Mucosa of descending colon (tissue), 3 donors: ENCODE data around the gene WDTC1. TPM values are rescaled to one million over a fixed set of nuclear protein-coding genes. Genes with fewer than 3 reads are reported as not detected.

Experiments used
- ATAC-seq: fragments of 200-7000 bp; cut with Tn5 transposase; one replicate; pipeline ENCODE4 v1.9.1; 2020; ENCODE audit warnings: mild to moderate bottlenecking, moderate library complexity
- DNase-seq, 3 donors: peaks; one replicate each; pipeline ENCODE4 v3.0.0-alpha.2; 2020
- H3K36me3 ChIP-seq: fragments of 200-600 bp; one replicate; pipeline ENCODE4 v1.8.0; 2021; ENCODE audit warnings: low read depth, mild to moderate bottlenecking
- H3K4me1 ChIP-seq: fragments of 200-600 bp; one replicate; pipeline ENCODE4 v1.8.0; 2021; ENCODE audit warnings: low read depth, mild to moderate bottlenecking
- H3K4me3 ChIP-seq: fragments of 200-600 bp; one replicate; pipeline ENCODE4 v1.8.0; 2021; ENCODE audit warnings: mild to moderate bottlenecking
- H3K9me3 ChIP-seq: fragments of 200-600 bp; one replicate; pipeline ENCODE4 v1.8.0; 2021; ENCODE audit warnings: mild to moderate bottlenecking
- intact Hi-C, 2 donors: fragments of 100-400 bp; cut with DNase I in 1 of 2; cut with micrococcal nuclease in 1 of 2; formaldehyde crosslinking; loops; one replicate each; pipeline versions ENCODE4 v1.11.0 to v1.11.1; 2022; cut with DNase I, micrococcal nuclease
- total RNA-seq, 3 donors: library from RNA; stranded (reverse); fragmentation: NEBNext Ultra II Directional in 2 of 3; extraction: Animal tissue kit (Norgen Biotek cat#: 25700) in 2 of 3; gene quantifications; one replicate each; pipeline versions ENCODE4 v1.2.1 to v1.2.4, GENCODE V29; 2021 to 2023
- TF ChIP-seq, protein P1 (sequence below): fragments of 200-600 bp; IDR thresholded peaks from one replicate; pipeline ENCODE4 v1.8.0; 2022; ENCODE audit warnings: antibody characterized with exemption, mild to moderate bottlenecking
- donor health status: DM: no; HTN: no; CAD: no; lungs with moderate emphysema.
- donor health status: DM: no; HTN: no; CAD: no.
- donor health status: DM: no; HTN: yes; CAD: no.

Gene WDTC1
- total RNA-seq, 3 donors from 2014 or later: 35.2 to 56.4 (median 45.5) TPM

GRCh38 chr1:27346357-27346756 is 111.9 kb downstream of the WDTC1 start:
- intact Hi-C loops: no loop called here
- Histone ChIP-seq H3K4me1 (peaks cover 30% of the 10 kb centered on the region), H3K9me3 (no peaks in the 10 kb centered on the region), H3K4me3 (no peak overlapping the region), H3K36me3 (no peaks in the 10 kb centered on the region)
- TF ChIP-seq, protein P1, sequence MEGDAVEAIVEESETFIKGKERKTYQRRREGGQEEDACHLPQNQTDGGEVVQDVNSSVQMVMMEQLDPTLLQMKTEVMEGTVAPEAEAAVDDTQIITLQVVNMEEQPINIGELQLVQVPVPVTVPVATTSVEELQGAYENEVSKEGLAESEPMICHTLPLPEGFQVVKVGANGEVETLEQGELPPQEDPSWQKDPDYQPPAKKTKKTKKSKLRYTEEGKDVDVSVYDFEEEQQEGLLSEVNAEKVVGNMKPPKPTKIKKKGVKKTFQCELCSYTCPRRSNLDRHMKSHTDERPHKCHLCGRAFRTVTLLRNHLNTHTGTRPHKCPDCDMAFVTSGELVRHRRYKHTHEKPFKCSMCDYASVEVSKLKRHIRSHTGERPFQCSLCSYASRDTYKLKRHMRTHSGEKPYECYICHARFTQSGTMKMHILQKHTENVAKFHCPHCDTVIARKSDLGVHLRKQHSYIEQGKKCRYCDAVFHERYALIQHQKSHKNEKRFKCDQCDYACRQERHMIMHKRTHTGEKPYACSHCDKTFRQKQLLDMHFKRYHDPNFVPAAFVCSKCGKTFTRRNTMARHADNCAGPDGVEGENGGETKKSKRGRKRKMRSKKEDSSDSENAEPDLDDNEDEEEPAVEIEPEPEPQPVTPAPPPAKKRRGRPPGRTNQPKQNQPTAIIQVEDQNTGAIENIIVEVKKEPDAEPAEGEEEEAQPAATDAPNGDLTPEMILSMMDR: no peak
- ATAC-seq (no peak), DNase-seq (no peak)

- intact Hi-C loops: no loop called here
- Histone ChIP-seq H3K4me1 (peaks cover 27% of the 10 kb centered on the region), H3K36me3 (no peaks in the 10 kb centered on the region), H3K4me3 (no peak overlapping the region), H3K9me3 (no peaks in the 10 kb centered on the region)
- no peak for ATAC-seq
- peak in 1 of 3 donors; percentile 50 for DNase-seq
- TF ChIP-seq, protein P1: no peak
Observed at GRCh38 chr1:27346991-27347624, 112.7 kb downstream of the WDTC1 start.

GRCh38 chr1:27348861-27349783 is 114.7 kb downstream of the WDTC1 start:
- Histone ChIP-seq H3K36me3 (no peaks in the 10 kb centered on the region), H3K9me3 (no peaks in the 10 kb centered on the region), H3K4me3 (no peak overlapping the region), H3K4me1 (peaks cover 27% of the 10 kb centered on the region)
- intact Hi-C loops: no loop called here
- TF ChIP-seq, protein P1: no peak
- ATAC-seq (peak; percentile 88), DNase-seq (peak; percentile 73 to 83 (median 81))

DNA sequence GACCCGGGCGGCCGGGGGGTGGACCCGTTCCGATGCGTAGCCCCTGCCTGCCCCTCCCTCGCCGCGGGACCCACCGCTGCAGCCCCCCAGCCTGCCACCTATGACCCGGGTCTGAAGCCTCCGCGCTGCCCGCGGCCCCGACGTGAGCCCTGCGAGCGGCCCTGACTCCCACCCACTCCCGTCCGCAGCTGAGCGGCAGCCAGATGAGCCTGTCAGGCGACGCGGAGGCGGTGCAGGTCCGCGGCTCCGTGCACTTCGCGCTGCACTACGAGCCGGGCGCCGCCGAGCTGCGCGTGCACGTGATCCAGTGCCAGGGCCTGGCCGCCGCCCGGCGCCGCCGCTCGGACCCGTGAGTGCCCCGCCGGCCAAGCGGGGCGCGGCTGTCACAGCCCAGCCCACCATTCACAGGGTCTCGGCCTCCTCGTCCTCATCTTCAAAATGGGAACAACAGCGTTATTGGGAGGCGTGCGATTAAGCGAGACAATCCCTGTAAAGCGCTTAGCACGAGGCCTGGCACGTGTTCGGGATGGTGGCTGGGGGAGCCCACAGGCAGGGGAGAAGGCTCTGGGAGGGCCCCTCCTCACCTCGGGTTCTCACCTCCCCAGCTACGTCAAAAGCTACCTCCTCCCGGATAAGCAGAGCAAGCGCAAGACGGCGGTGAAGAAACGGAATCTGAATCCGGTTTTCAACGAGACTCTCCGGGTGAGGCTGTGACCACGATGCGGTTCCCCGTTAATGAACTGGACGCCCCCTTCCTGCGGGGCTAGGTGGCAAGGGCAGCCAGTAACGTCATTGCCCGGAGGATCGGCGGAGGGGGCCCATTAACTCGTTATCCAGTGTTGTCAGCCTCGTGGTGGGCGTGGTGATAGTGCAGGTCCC is 115.6 kb downstream of the WDTC1 start:
- TF ChIP-seq, protein P1: no peak
- H3K36me3 ChIP-seq: no peaks in the 10 kb centered on the region
- no peak overlapping the region for H3K4me3 ChIP-seq
- intact Hi-C loops: no loop called here
- ATAC-seq (peak; percentile 87), DNase-seq (peak; percentile 68 to 84 (median 81))
- H3K9me3 ChIP-seq: no peaks in the 10 kb centered on the region
- peaks cover 27% of the 10 kb centered on the region for H3K4me1 ChIP-seq
